NOMO-1 treated with DMSO at 0.1 percent for 48 hours (cell line): ENCODE data around the gene AMT.
"Not testable (repeated sequence)": the region's sequence is repeated elsewhere in the genome, so short reads cannot be mapped to it uniquely, and the experiment has no call there.

Experiments
- DNase-seq: peaks from one replicate; lab custom pipeline; 2025; ENCODE audit not compliant: unreplicated experiment; lab: John Stamatoyannopoulos, UW

Gene AMT

GRCh38 chr3:49391310-49391709 is 31.0 kb downstream of the AMT start:
- not testable (repeated sequence) for DNase-seq

GRCh38 chr3:49389297-49389696 is 33.0 kb downstream of the AMT start:
- no peak for DNase-seq

GRCh38 chr3:49388289-49388820 is 33.9 kb downstream of the AMT start:
- no peak for DNase-seq

- DNase-seq, result no peak
These were observed 34.6 kb downstream of the AMT start for GRCh38 chr3:49387721-49388120.

- DNase-seq, result peak; percentile 88
These were observed 36.1 kb downstream of the AMT start for GRCh38 chr3:49386056-49386756.

GRCh38 chr3:49385617-49386016 is 36.7 kb downstream of the AMT start:
- no peak for DNase-seq

- DNase-seq, result no peak
These were observed 38.9 kb downstream of the AMT start for GRCh38 chr3:49383387-49383786.

GRCh38 chr3:49378249-49378895 is 43.9 kb downstream of the AMT start:
- no peak for DNase-seq

- no peak for DNase-seq
These were observed 44.8 kb downstream of the AMT start for GRCh38 chr3:49377483-49377882.

- DNase-seq, result no peak
These were observed 50.3 kb downstream of the AMT start for GRCh38 chr3:49371946-49372345.

- no peak for DNase-seq
These were observed 51.5 kb downstream of the AMT start for GRCh38 chr3:49370585-49371290.
